PC-3 (cell line): ENCODE data around the gene RRM2. TPM values are rescaled to one million over a fixed set of nuclear protein-coding genes. Genes with fewer than 3 reads are reported as not detected.
A peak's percentile ranks its signal among the peaks of the same experiment; 100 is the strongest.

ENCODE experiments used
- ATAC-seq: fragments of 200-7000 bp; cut with Tn5 transposase; 2 replicates; pipeline ENCODE4 v1.9.1; 2020; ENCODE audit warnings: mild to moderate bottlenecking, moderate library complexity
- BruUV-seq: library from RNA; stranded (reverse); fragments of 400-500 nt; replicated peaks from 2 replicates; lab custom pipeline; 2021; lab: Mats Ljungman, UMichigan
- CTCF ChIA-PET: fragments of 300-600 bp; sonication (Branson Sonifier 250); formaldehyde crosslinking; loops from one replicate; lab custom pipeline; 2022; ENCODE audit warnings: antibody characterized with exemption; lab: Charles Lee
- POLR2A ChIA-PET: fragments of 300-600 bp; sonication (Branson Sonifier 250); formaldehyde crosslinking; loops from one replicate; lab custom pipeline; 2022; ENCODE audit warnings: antibody characterized with exemption; ENCODE audit not compliant: unreplicated experiment; lab: Charles Lee
- DNase-seq: peaks from one replicate; pipeline ENCODE4 v3.0.0-alpha.2; 2015
- H2AFZ ChIP-seq: fragments of 300-600 bp; sonication (generic); 2 replicates; pipeline ENCODE4 v1.6.0; 2016; ENCODE audit warnings: antibody characterized with exemption, low read length
- H3F3A ChIP-seq: fragments of 300-600 bp; sonication (generic); one replicate; pipeline ENCODE4 v1.6.0; 2017; ENCODE audit warnings: antibody characterized with exemption, low read length, control low read depth, mild to moderate bottlenecking; ENCODE audit not compliant: unreplicated experiment
- H3K27ac ChIP-seq: fragments of 300-600 bp; sonication (generic); 2 replicates; pipeline ENCODE4 v1.5.1; 2016; ENCODE audit warnings: mild to moderate bottlenecking, low read length
- H3K27me3 ChIP-seq: fragments of 300-600 bp; sonication (generic); 2 replicates; pipeline ENCODE4 v1.6.1; 2016; ENCODE audit warnings: low read length, mixed read lengths
- H3K36me3 ChIP-seq: fragments of 300-600 bp; sonication (generic); 2 replicates; pipeline ENCODE4 v1.6.1; 2016; ENCODE audit warnings: low read depth, mixed run types, low read length, mixed read lengths
- H3K4me1 ChIP-seq: fragments of 300-600 bp; sonication (generic); 2 replicates; pipeline ENCODE4 v1.5.1; 2016; ENCODE audit warnings: low read length; ENCODE audit not compliant: insufficient read depth
- H3K4me2 ChIP-seq: fragments of 300-600 bp; sonication (generic); 2 replicates; pipeline ENCODE4 v1.6.0; 2016; ENCODE audit warnings: low read length
- H3K4me3 ChIP-seq: fragments of 300-600 bp; sonication (generic); 2 replicates; pipeline ENCODE4 v1.5.1; 2016; ENCODE audit warnings: mild to moderate bottlenecking, low read length, mixed read lengths
- H3K79me2 ChIP-seq: fragments of 300-600 bp; sonication (generic); 2 replicates; pipeline ENCODE4 v1.6.1; 2017; ENCODE audit warnings: low read length, mixed read lengths
- H3K9ac ChIP-seq: fragments of 300-600 bp; sonication (generic); 2 replicates; pipeline ENCODE4 v1.6.0; 2016; ENCODE audit warnings: mild to moderate bottlenecking, low read length
- H3K9me2 ChIP-seq: fragments of 300-600 bp; sonication (generic); replicated peaks from 2 replicates; pipeline ENCODE4 v1.6.1; 2016; ENCODE audit warnings: mixed run types, low read length, mixed read lengths
- H3K9me3 ChIP-seq: fragments of 300-600 bp; sonication (generic); 2 replicates; pipeline ENCODE4 v1.6.1; 2016; ENCODE audit warnings: low read length, mixed read lengths
- H4K20me1 ChIP-seq: fragments of 300-600 bp; sonication (generic); 2 replicates; pipeline ENCODE4 v1.6.1; 2016; ENCODE audit warnings: low read length, mixed read lengths
- CTCF ChIP-seq: fragments of 300-600 bp; sonication (generic); conservative IDR thresholded peaks from 2 replicates; pipeline ENCODE4 v1.5.1; 2017; ENCODE audit warnings: antibody characterized with exemption, low read depth, mild to moderate bottlenecking, low read length
- EZH2 ChIP-seq: fragments of 300-600 bp; sonication (generic); IDR thresholded peaks from one replicate; pipeline ENCODE4 v1.6.1; 2017; ENCODE audit warnings: antibody characterized with exemption, mild to moderate bottlenecking, low read length; ENCODE audit not compliant: unreplicated experiment
- EZH2phosphoT487 ChIP-seq: fragments of 300-600 bp; sonication (generic); IDR thresholded peaks from 2 replicates; pipeline ENCODE4 v1.6.1; 2018; ENCODE audit warnings: mild to moderate bottlenecking, antibody characterized with exemption, low read length, borderline replicate concordance
- intact Hi-C: fragments of 100-400 bp; cut with micrococcal nuclease; formaldehyde crosslinking; loops from 2 replicates; pipeline ENCODE4 v1.9.0; 2023
- total RNA-seq: library from RNA; depleted of rRNA; stranded (reverse); fragments of >200 nt; gene quantifications from 2 replicates; pipeline ENCODE4 v1.2.3, GENCODE V29; 2014

Gene RRM2
- total RNA-seq, 1 experiment from 2014 or later, result 282 TPM

- peak overlapping the region; percentile 86 for H3K4me3 ChIP-seq
- intact Hi-C loops, result loop anchor here (2.0 to 5.0 kb wide), 3 partner anchors 48 to 457 kb away; partner anchors contain the start of gene HPCAL1
- no peaks in the 10 kb centered on the region for H3K27me3 ChIP-seq
- DNase-seq, result peak; percentile 93
- H4K20me1 ChIP-seq, result peaks cover 15% of the 10 kb centered on the region
- H3K27ac ChIP-seq, result peak overlapping the region; percentile 95
- H3K9me2 ChIP-seq, result no peaks in the 10 kb centered on the region
- POLR2A ChIA-PET, result no interaction called here
- peaks cover 20% of the 10 kb centered on the region for H3K36me3 ChIP-seq
- H2AFZ ChIP-seq, result peak overlapping the region; percentile 61
- no peaks in the 10 kb centered on the region for H3F3A ChIP-seq
- peak overlapping the region; percentile 98 for H3K9ac ChIP-seq
- CTCF ChIA-PET, result no interaction called here
- peaks cover 53% of the 10 kb centered on the region for H3K79me2 ChIP-seq
- TF ChIP-seq EZH2phosphoT487 (no peak), EZH2 (no peak), CTCF (no peak)
- peaks cover 33% of the 10 kb centered on the region for H3K4me1 ChIP-seq
- no TSS peak for BruUV-seq
- peak overlapping the region; percentile 89 for H3K4me2 ChIP-seq
- no peaks in the 10 kb centered on the region for H3K9me3 ChIP-seq
- ATAC-seq, result peak; percentile 61
Observed at GRCh38 chr2:10120158-10120876, 2.2 kb upstream of the RRM2 start.

GRCh38 chr2:10120877-10121574 is 1.5 kb upstream of the RRM2 start:
- Histone ChIP-seq H3K9me2 (no peaks in the 10 kb centered on the region), H3K79me2 (peaks cover 60% of the 10 kb centered on the region), H3K4me2 (peak overlapping the region; percentile 89), H2AFZ (peak overlapping the region; percentile 61), H3K27ac (peak overlapping the region; percentile 95), H3K9me3 (no peaks in the 10 kb centered on the region), H3K36me3 (peaks cover 26% of the 10 kb centered on the region), H3K4me3 (peak overlapping the region; percentile 86), H3F3A (no peaks in the 10 kb centered on the region), H3K4me1 (peaks cover 38% of the 10 kb centered on the region), H3K27me3 (no peaks in the 10 kb centered on the region), H4K20me1 (peaks cover 22% of the 10 kb centered on the region), H3K9ac (peak overlapping the region; percentile 98)
- BruUV-seq, result TSS peak; percentile 40
- intact Hi-C loops, result loop anchor here (2.0 to 5.0 kb wide), 3 partner anchors 48 to 456 kb away; partner anchors contain the start of gene HPCAL1
- DNase-seq, result peak; percentile 56
- ChIA-PET POLR2A (no interaction called here), CTCF (no interaction called here)
- ATAC-seq, result no peak
- no peak for TF ChIP-seq EZH2
- TF ChIP-seq CTCF, result no peak
- no peak for TF ChIP-seq EZH2phosphoT487
